HepG2 (cell line): ENCODE measurements around the gene FAM83G. TPM values are rescaled to one million over a fixed set of nuclear protein-coding genes. Genes with fewer than 3 reads are reported as not detected.
A peak's percentile ranks its signal among the peaks of the same experiment; 100 is the strongest.

Source experiments
- ARID2 ChIP-seq: sonication (generic); formaldehyde crosslinking; IDR thresholded peaks from 2 replicates; pipeline ENCODE4 v1.8.1; 2022; ENCODE audit warnings: mild to moderate bottlenecking, missing genetic modification reagents, borderline replicate concordance
- ATM ChIP-seq: fragments of 450-650 bp; IDR thresholded peaks from 2 replicates; pipeline ENCODE4 v1.7.1; 2017; ENCODE audit warnings: mild to moderate bottlenecking, borderline replicate concordance
- GABPA ChIP-seq, 2 experiments: IDR thresholded peaks; 2 replicates each; pipeline ENCODE4 v1.6.1; 2011 to 2016; ENCODE audit warnings: low read depth in 2 of 2, low read length in 1 of 2, missing biosample characterization in 1 of 2, missing genetic modification characterization in 1 of 2
- JDP2 ChIP-seq: sonication (generic); formaldehyde crosslinking; IDR thresholded peaks from 2 replicates; pipeline ENCODE4 v1.8.1; 2022; ENCODE audit warnings: missing genetic modification reagents, borderline replicate concordance
- KAT2B ChIP-seq: fragments of 150-350 bp; IDR thresholded peaks from 2 replicates; pipeline ENCODE4 v1.6.1; 2014; ENCODE audit warnings: low read depth, low read length, borderline replicate concordance
- PAF1 ChIP-seq: IDR thresholded peaks from 2 replicates; pipeline ENCODE4 v1.6.1; 2016; ENCODE audit warnings: missing genetic modification reagents, missing compliant biosample characterization
- PAXIP1 ChIP-seq: sonication (generic); formaldehyde crosslinking; conservative IDR thresholded peaks from 2 replicates; pipeline ENCODE4 v1.4.0; 2020; ENCODE audit warnings: mild to moderate bottlenecking, missing genetic modification reagents, moderate library complexity
- SMYD3 ChIP-seq: sonication (generic); formaldehyde crosslinking; IDR thresholded peaks from 2 replicates; pipeline ENCODE4 v1.8.1; 2023; ENCODE audit warnings: mild to moderate bottlenecking, missing genetic modification reagents
- SRF ChIP-seq: IDR thresholded peaks from 2 replicates; pipeline ENCODE4 v1.6.1; 2011; ENCODE audit warnings: mild to moderate bottlenecking, low read depth, low read length, moderate library complexity
- ZBTB20 ChIP-seq: sonication (generic); formaldehyde crosslinking; IDR thresholded peaks from 2 replicates; pipeline ENCODE4 v1.8.1; 2023; ENCODE audit warnings: missing genetic modification reagents, low read depth, mild to moderate bottlenecking, borderline replicate concordance
- ZBTB33 ChIP-seq: sonication (generic); formaldehyde crosslinking; IDR thresholded peaks from 2 replicates; pipeline ENCODE4 v1.4.0; 2020; ENCODE audit warnings: missing genetic modification reagents
- ZBTB44 ChIP-seq: sonication (generic); formaldehyde crosslinking; IDR thresholded peaks from 2 replicates; pipeline ENCODE4 v1.4.0; 2020; ENCODE audit warnings: missing genetic modification reagents
- ZNF121 ChIP-seq: sonication (generic); formaldehyde crosslinking; IDR thresholded peaks from 2 replicates; pipeline ENCODE4 v1.5.0; 2020; ENCODE audit warnings: mild to moderate bottlenecking, missing genetic modification reagents
- ZNF160 ChIP-seq: sonication (generic); formaldehyde crosslinking; IDR thresholded peaks from 2 replicates; pipeline ENCODE4 v1.8.0; 2022; ENCODE audit warnings: mild to moderate bottlenecking, inconsistent platforms, missing genetic modification reagents
- ZNF3 ChIP-seq: IDR thresholded peaks from 2 replicates; pipeline ENCODE4 v1.7.0; 2017; ENCODE audit warnings: inconsistent platforms
- ZNF326 ChIP-seq: sonication (generic); formaldehyde crosslinking; IDR thresholded peaks from 2 replicates; pipeline ENCODE4 v1.4.0; 2020; ENCODE audit warnings: missing genetic modification reagents, borderline replicate concordance
- ZNF333 ChIP-seq: sonication (generic); formaldehyde crosslinking; IDR thresholded peaks from 2 replicates; pipeline ENCODE4 v1.4.0; 2020; ENCODE audit warnings: mild to moderate bottlenecking, missing genetic modification reagents, borderline replicate concordance
- ZNF337 ChIP-seq: sonication (generic); formaldehyde crosslinking; IDR thresholded peaks from 2 replicates; pipeline ENCODE4 v1.5.1; 2020; ENCODE audit warnings: missing genetic modification reagents, low read depth, mild to moderate bottlenecking, borderline replicate concordance
- ZNF44 ChIP-seq: sonication (generic); formaldehyde crosslinking; IDR thresholded peaks from 2 replicates; pipeline ENCODE4 v1.5.1; 2020; ENCODE audit warnings: mild to moderate bottlenecking, missing genetic modification reagents
- ZNF549 ChIP-seq: sonication (generic); formaldehyde crosslinking; IDR thresholded peaks from 2 replicates; pipeline ENCODE4 v1.5.0; 2020; ENCODE audit warnings: missing genetic modification reagents
- ZNF552 ChIP-seq: sonication (generic); formaldehyde crosslinking; IDR thresholded peaks from 2 replicates; pipeline ENCODE4 v1.9.0; 2022; ENCODE audit warnings: missing genetic modification reagents, mild to moderate bottlenecking, borderline replicate concordance
- ZNF652 ChIP-seq: IDR thresholded peaks from 2 replicates; pipeline ENCODE4 v1.6.1; 2016; ENCODE audit warnings: low read depth, borderline replicate concordance
- ZNF839 ChIP-seq: sonication (generic); formaldehyde crosslinking; IDR thresholded peaks from 2 replicates; pipeline ENCODE4 v1.4.0; 2020; ENCODE audit warnings: missing genetic modification reagents, mild to moderate bottlenecking, borderline replicate concordance
- polyA plus RNA-seq, 8 experiments: library from polyadenylated mRNA; depleted of rRNA in 3 of 8; stranded (reverse) in 7 of 8; unstranded in 1 of 8; fragments of >200 nt; fragmentation: Illumina TruSeq in 4 of 8; extraction: Trizol in 4 of 8; gene quantifications; 2 replicates each; pipeline versions ENCODE4 v1.2.1 to v1.2.3, GENCODE V29; 2011 to 2016; ENCODE audit warnings: low read depth in 4 of 8, missing spikeins in 1 of 8, mixed read lengths in 1 of 8; ENCODE audit not compliant: insufficient read depth in 1 of 8
- total RNA-seq, 5 experiments: library from RNA; depleted of rRNA; stranded (reverse); fragments of >200 nt; fragmentation: Illumina TruSeq; extraction: Trizol; gene quantifications; 2 replicates each; pipeline ENCODE4 v1.2.3, GENCODE V29; 2016; ENCODE audit warnings: low read depth in 1 of 5

The FAM83G gene
- total and polyA plus RNA-seq, 2 of the 13 experiments (the other 11 are each of a cell fraction or from before 2014, with no cell fraction given), result 13.7 to 18.6 TPM

GRCh38 chr17:18988546-18989173 lies 15.9 kb downstream of the FAM83G start (continued):
- TF ChIP-seq ZNF839 (0 out of 2 replicates have a peak, but pooled peaks have one; percentile 33), ZNF160 (peak; percentile 81; the same call in 1 of the 2 replicates), PAF1 (CRISPR knock-in tag) (peak; percentile 51; the same call in 1 of the 2 replicates), SMYD3 (CRISPR knock-in tag) (peak; percentile 90), ZNF44 (CRISPR knock-in tag) (0 out of 2 replicates have a peak, but pooled peaks have one; percentile 40), ZBTB20 (CRISPR knock-in tag) (peak; percentile 97), ZBTB44 (CRISPR knock-in tag) (0 out of 2 replicates have a peak, but pooled peaks have one; percentile 57), GABPA (IDR thresholded peaks at IDR 0.05; ENCODE audit: low read depth, low read length) (peak; percentile 32; the same call in 1 of the 2 replicates), GABPA (CRISPR knock-in tag; IDR thresholded peaks at IDR 0.05; ENCODE audit: low read depth) (peak; percentile 89), PAXIP1 (peak; percentile 99), JDP2 (no peak; the same call in 1 of the 2 replicates), SRF (no peak), ZNF652 (CRISPR knock-in tag) (peak; percentile 36; the same call in 1 of the 2 replicates), ZNF121 (CRISPR knock-in tag) (peak; percentile 38), KAT2B (no peak), ZNF333 (CRISPR knock-in tag) (0 out of 2 replicates have a peak, but pooled peaks have one; percentile 26), ZNF326 (CRISPR knock-in tag) (no peak; the same call in 1 of the 2 replicates), ZNF549 (CRISPR knock-in tag) (no peak), ARID2 (CRISPR knock-in tag) (no peak; the same call in 1 of the 2 replicates), ZNF552 (CRISPR knock-in tag) (peak; percentile 78; the same call in 1 of the 2 replicates), ATM (no peak), ZNF3 (CRISPR knock-in tag) (no peak), ZNF337 (CRISPR knock-in tag) (peak; percentile 97; the same call in 1 of the 2 replicates), ZBTB33 (peak; percentile 93)
